GM18951 (cell line): ENCODE results near the gene AOC1.

Experiments
- POLR2A ChIP-seq: IDR thresholded peaks from 4 replicates; pipeline ENCODE4 v1.6.1; 2011; ENCODE audit warnings: mild to moderate bottlenecking; ENCODE audit not compliant: insufficient read length, insufficient read depth; ENCODE audit errors: extremely low read depth
- in situ Hi-C: fragments of 300-500 bp; cut with MboI; formaldehyde crosslinking; loops from one replicate; pipeline ENCODE4 v1.12.0; 2022; ENCODE audit warnings: low sequenced_read_pairs, mixed read lengths, inconsistent platforms; ENCODE audit not compliant: unreplicated experiment

Gene AOC1

DNA sequence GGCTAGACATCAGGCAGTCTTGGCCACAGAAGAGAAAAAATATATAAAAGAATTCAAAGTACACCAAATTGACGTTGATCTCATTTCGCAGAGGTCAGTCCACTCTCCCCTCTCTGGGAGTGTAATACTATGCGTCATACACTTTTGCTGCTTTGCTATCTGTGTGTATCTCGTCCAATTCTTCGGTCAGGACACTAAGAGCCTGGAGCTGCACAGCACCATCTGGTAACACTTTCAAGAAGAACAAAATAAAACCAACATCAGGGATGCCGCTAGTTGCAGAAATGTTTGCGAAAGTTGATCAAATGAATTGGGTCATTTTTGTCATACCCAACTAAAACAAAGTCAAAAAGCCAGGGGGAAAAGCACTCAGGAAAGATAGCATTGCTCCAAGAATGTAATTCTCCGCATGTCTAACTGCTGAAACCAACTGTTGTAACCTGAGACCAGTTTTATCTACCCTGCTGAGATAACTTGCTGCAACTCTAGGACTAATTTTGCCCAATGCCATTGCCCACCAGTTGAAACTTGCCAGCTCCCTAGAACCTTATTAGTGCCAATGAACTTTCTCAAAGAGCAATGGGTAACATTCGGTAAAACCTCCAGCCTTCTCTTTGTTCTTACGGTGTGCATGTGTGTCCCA, 28.7 kb upstream of the AOC1 start:
- no peak for TF ChIP-seq POLR2A

DNA sequence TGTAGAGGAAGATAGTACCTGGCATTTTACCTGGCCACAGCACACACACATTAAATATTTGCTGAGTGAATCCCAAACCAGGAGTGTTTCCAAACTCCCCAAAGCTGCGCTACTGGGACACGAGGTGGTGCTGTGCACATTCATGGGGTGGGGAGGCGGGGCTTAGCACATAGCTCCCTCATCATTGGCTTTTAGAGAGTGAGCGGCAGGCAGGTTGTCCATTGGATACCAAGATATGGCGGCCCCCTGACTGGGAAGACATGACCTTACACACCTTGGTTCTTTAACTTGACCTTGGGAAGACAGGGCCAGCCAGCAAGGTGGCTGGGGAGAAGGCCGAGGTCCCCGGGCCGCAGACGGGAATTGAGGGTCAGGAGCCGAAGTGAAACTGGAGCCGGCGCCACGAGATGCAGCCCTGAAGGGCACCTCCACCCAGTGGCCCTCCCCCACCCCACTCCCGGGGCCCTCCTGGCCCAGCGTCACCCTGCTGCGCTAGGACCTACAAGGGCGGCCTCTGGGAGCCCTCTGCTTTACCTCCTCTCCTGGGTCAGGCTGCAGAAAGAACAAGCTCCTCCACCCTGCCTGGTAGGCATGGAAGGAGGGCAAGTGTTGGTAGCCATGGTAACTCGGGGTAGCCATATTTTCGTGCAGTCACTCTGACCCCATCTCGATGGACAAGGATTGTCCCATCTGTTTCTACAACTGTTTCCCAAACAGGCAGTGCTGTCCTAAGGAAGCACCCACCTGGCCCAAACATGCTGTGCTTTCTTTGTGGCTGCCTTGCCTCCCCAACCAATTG, 27.7 kb upstream of the AOC1 start:
- in situ Hi-C loops: no loop called here
- no peak for TF ChIP-seq POLR2A

More for the DNA sequence above, 28.7 kb upstream of the AOC1 start:
- in situ Hi-C loops: no loop called here

DNA sequence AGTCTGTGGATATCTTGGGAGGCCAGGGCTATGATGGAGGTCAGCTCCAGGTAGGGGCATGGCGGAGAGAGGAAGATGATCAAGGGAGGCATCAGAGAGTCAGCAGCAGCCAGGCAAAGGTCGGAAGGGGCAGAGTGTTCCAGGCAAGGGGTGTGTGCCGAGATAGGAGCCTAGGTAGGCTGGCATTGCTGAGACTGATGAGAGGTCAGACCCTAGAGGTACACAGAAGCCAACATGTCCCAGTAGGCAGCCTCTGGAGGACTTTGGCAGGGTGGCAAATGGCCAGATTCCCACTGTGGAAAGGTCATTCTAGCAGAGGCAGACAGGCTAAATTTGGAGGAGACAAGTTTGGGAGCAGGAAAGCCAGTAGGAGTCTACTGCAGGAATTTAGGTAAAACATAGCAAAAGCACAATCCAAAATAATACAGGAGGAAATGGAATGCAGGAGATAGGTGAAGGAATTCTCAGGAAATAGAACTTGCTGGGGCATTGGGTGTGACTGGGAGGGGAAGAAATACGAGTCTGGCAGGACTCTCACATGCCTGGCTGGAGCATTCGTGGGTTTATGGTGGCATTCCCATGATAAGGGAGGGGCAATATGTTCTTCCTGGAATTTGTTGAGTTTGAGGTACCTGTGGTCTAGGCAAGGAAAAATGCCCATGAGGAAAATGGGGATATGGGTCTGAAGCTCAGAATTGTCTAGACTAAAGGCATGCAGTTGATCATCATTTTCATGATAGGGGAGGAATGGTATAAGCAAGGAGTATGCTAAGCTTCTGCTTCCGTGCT, 26.1 kb upstream of the AOC1 start:
- no peak for TF ChIP-seq POLR2A

GRCh38 chr7:150828384-150828783, 23.9 kb upstream of the AOC1 start:
- in situ Hi-C loops: no loop called here
- no peak for TF ChIP-seq POLR2A

More for the DNA sequence above, 26.1 kb upstream of the AOC1 start:
- in situ Hi-C loops: no loop called here

- in situ Hi-C loops: no loop called here
- TF ChIP-seq POLR2A: no peak
Measured at GRCh38 chr7:150829426-150829825, 22.9 kb upstream of the AOC1 start.

DNA sequence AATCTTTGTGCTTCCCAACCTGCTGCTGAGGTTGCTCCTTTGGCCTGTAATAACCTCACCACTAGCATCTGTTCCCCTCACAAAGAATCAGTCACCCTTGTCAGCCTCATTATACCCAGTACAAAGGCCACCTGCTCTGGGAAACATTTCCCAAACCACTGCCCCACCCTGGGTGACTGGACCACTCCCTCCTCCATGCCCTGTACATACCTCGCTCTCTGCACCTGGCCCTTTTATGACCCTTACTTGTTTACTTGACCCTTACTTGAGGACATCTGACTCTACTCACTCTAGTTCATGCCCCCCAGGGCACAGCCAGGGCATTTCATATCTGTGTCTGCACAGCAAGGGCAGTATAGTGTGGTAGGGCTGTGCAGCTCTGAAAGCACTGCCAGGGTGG, 21.4 kb upstream of the AOC1 start:
- no peak for TF ChIP-seq POLR2A
- in situ Hi-C loops: no loop called here

DNA sequence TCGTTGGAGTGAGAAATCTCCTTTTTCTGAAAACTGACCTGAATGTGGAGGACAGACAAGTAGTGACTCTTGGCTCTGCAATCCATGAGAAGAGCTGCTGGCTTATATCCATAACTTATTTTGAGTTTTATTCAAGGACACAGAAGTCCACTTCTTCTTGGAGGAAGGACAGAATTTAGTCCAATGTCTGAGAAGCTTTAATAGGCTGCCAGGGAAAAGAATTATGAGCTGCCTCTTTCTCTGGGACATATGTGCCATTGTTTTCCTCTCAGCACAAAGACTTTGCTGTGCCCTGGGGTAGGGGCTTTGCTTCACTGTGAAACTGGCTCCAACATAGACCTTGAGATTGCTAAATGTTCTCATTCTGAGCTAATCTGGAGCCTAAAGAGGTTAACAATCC, 20.5 kb upstream of the AOC1 start:
- in situ Hi-C loops: no loop called here
- no peak for TF ChIP-seq POLR2A

GRCh38 chr7:150835019-150835418, 17.3 kb upstream of the AOC1 start:
- in situ Hi-C loops: no loop called here
- TF ChIP-seq POLR2A: no peak

GRCh38 chr7:150835702-150836280, 16.5 kb upstream of the AOC1 start:
- in situ Hi-C loops: no loop called here

GRCh38 chr7:150838965-150839650, 13.2 kb upstream of the AOC1 start:
- no peak for TF ChIP-seq POLR2A
- in situ Hi-C loops: no loop called here

More at GRCh38 chr7:150835702-150836280, 16.5 kb upstream of the AOC1 start:
- no peak for TF ChIP-seq POLR2A

- TF ChIP-seq POLR2A: no peak
- in situ Hi-C loops: no loop called here
Measured at GRCh38 chr7:150842018-150842417, 10.3 kb upstream of the AOC1 start.

DNA sequence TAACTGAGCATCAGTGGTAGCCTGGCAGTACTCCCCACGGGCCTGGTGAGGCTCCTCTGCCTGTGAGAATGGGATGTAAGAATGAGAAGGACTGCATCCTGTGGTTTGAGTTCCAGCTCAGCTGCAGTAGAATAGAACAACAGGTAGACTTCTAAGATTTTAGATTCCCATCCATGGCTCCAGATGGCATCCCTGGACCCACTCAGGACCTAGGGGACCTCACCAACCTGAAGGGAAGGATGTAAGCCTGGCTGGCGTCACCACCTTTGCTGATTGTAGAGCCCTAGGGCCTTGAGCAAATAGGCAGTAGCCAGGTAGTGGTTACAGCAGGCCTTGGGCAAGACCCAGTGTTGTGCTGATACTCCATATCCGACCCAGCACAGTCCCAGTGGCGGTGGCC, 9.6 kb upstream of the AOC1 start:
- TF ChIP-seq POLR2A: no peak
- in situ Hi-C loops: no loop called here
